H1 (cell line): Measurements from ENCODE around the gene MPHOSPH10. TPM values are rescaled to one million over a fixed set of nuclear protein-coding genes. Genes with fewer than 3 reads are reported as not detected.

Source experiments
- CTCF ChIA-PET: fragments of 300-600 bp; sonication (Branson Sonifier 250); formaldehyde crosslinking; loops from one replicate; lab custom pipeline; 2021; ENCODE audit not compliant: partially characterized antibody; lab: Charles Lee
- POLR2A ChIA-PET: fragments of 300-600 bp; sonication (Branson Sonifier 250); formaldehyde crosslinking; loops from one replicate; lab custom pipeline; 2021; ENCODE audit warnings: inconsistent platforms; ENCODE audit not compliant: partially characterized antibody; lab: Charles Lee
- DNase-seq, 2 experiments: peaks; one replicate each; pipeline versions ENCODE4 v3.0.0 to v3.0.0-alpha.2; 2010 to 2022; ENCODE audit warnings: low spot score in 2 of 2, low read depth in 1 of 2, mixed read lengths in 1 of 2
- FAIRE-seq: peaks from 2 replicates; lab custom pipeline; 2011; peaks lifted over from hg19 to GRCh38; lab: Jason Lieb, UNC
- H2AFZ ChIP-seq: 2 replicates; pipeline ENCODE4 v1.8.1; 2012; ENCODE audit warnings: low read length, inconsistent platforms
- H2AK5ac ChIP-seq: 2 replicates; pipeline ENCODE4 v1.6.1; 2013; ENCODE audit warnings: low read depth, low read length
- H2BK120ac ChIP-seq: replicated peaks from 2 replicates; pipeline ENCODE3; 2013; ENCODE audit warnings: low read depth, low read length, inconsistent platforms
- H2BK12ac ChIP-seq: 2 replicates; pipeline ENCODE4 v1.6.1; 2013; ENCODE audit warnings: low read depth, low read length
- H2BK15ac ChIP-seq: 2 replicates; pipeline ENCODE4 v1.6.1; 2013; ENCODE audit warnings: low read length
- H2BK20ac ChIP-seq: 2 replicates; pipeline ENCODE4 v1.6.1; 2013; ENCODE audit warnings: low read length
- H2BK5ac ChIP-seq: 2 replicates; pipeline ENCODE4 v1.6.1; 2013; ENCODE audit warnings: low read depth, low read length
- H3K14ac ChIP-seq: 2 replicates; pipeline ENCODE4 v1.6.1; 2013; ENCODE audit warnings: inconsistent platforms; ENCODE audit not compliant: insufficient read length
- H3K18ac ChIP-seq: 2 replicates; pipeline ENCODE4 v1.6.1; 2013; ENCODE audit warnings: low read length; ENCODE audit errors: extremely low read depth
- H3K23ac ChIP-seq: 2 replicates; pipeline ENCODE4 v1.6.1; 2013; ENCODE audit warnings: inconsistent platforms; ENCODE audit not compliant: insufficient read length
- H3K23me2 ChIP-seq: 2 replicates; pipeline ENCODE4 v1.6.1; 2013; ENCODE audit warnings: low read depth, low read length
- H3K27ac ChIP-seq: 2 replicates; pipeline ENCODE4 v1.6.1; 2011; ENCODE audit warnings: low read depth, low read length, inconsistent platforms
- H3K27me3 ChIP-seq, 4 experiments: replicated peaks in 1 of 4; 1 replicate in 1 of 4; 2 replicates in 3 of 4; pipeline versions ENCODE4 v1.6.1 to v1.8.1; 2011 to 2013; ENCODE audit warnings: low read length in 3 of 4, mild to moderate bottlenecking in 3 of 4, inconsistent platforms in 2 of 4, mixed read lengths in 2 of 4, moderate library complexity in 1 of 4; ENCODE audit not compliant: control insufficient read depth in 3 of 4, insufficient read depth in 3 of 4; ENCODE audit errors: extremely low read depth in 1 of 4
- H3K36me3 ChIP-seq, 4 experiments: 2 replicates each; pipeline versions ENCODE4 v1.6.1 to v1.8.1; 2011 to 2013; ENCODE audit warnings: mild to moderate bottlenecking in 4 of 4, low read length in 3 of 4, moderate library complexity in 2 of 4, control low read depth in 1 of 4, inconsistent platforms in 1 of 4; ENCODE audit not compliant: insufficient read depth in 4 of 4, control insufficient read depth in 2 of 4
- H3K4ac ChIP-seq: replicated peaks from 2 replicates; pipeline ENCODE3; 2013; ENCODE audit warnings: low read length, low read depth, mixed read lengths, inconsistent platforms; ENCODE audit not compliant: insufficient read length
- H3K4me1 ChIP-seq, 4 experiments: replicated peaks in 1 of 4; 1 replicate in 1 of 4; 2 replicates in 3 of 4; pipeline versions ENCODE4 v1.6.1 to v1.8.1; 2011 to 2013; ENCODE audit warnings: low read length in 3 of 4, inconsistent platforms in 2 of 4, mixed read lengths in 1 of 4; ENCODE audit not compliant: insufficient read depth in 4 of 4, control insufficient read depth in 3 of 4
- H3K4me2 ChIP-seq, 2 experiments: 2 replicates each; pipeline versions ENCODE4 v1.6.1 to v1.8.1; 2011 to 2013; ENCODE audit warnings: low read depth in 2 of 2, low read length in 2 of 2, control low read depth in 1 of 2, inconsistent platforms in 1 of 2, mild to moderate bottlenecking in 1 of 2; ENCODE audit not compliant: insufficient read depth in 1 of 2
- H3K4me3 ChIP-seq, 4 experiments: fragments of 200-600, 300-600 bp in 1 of 4; sonication (generic), shearing (Covaris generic), sonication (Bioruptor Twin) in 1 of 4; 2 replicates each; pipeline versions ENCODE4 v1.5.1 to v1.8.1; 2011 to 2016; ENCODE audit warnings: low read length in 4 of 4, low read depth in 3 of 4, control low read depth in 2 of 4, inconsistent platforms in 2 of 4, mild to moderate bottlenecking in 2 of 4, mixed read lengths in 1 of 4, moderate library complexity in 1 of 4; ENCODE audit not compliant: insufficient read depth in 2 of 4; ENCODE audit errors: extremely low read depth in 1 of 4
- H3K56ac ChIP-seq: replicated peaks from 2 replicates; pipeline ENCODE3; 2013; ENCODE audit warnings: low read depth, mild to moderate bottlenecking, mixed read lengths, low read length, inconsistent platforms; ENCODE audit not compliant: insufficient read length
- H3K79me1 ChIP-seq: 2 replicates; pipeline ENCODE4 v1.6.1; 2013; ENCODE audit warnings: low read depth, low read length, control low read depth
- H3K79me2 ChIP-seq, 2 experiments: 2 replicates each; pipeline versions ENCODE4 v1.6.1 to v1.8.1; 2012 to 2013; ENCODE audit warnings: low read length in 2 of 2, mild to moderate bottlenecking in 2 of 2, inconsistent platforms in 1 of 2; ENCODE audit not compliant: insufficient read depth in 2 of 2, control insufficient read depth in 1 of 2
- H3K9ac ChIP-seq, 4 experiments: replicated peaks in 1 of 4; 1 replicate in 1 of 4; 2 replicates in 3 of 4; pipeline versions ENCODE4 v1.6.1 to v1.8.1; 2011 to 2013; ENCODE audit warnings: low read depth in 3 of 4, low read length in 3 of 4, control low read depth in 2 of 4, mild to moderate bottlenecking in 2 of 4, moderate library complexity in 2 of 4, inconsistent platforms in 1 of 4; ENCODE audit errors: extremely low read depth in 1 of 4
- H3K9me3 ChIP-seq, 2 experiments: 2 replicates each; pipeline versions ENCODE4 v1.6.1 to v1.8.1; 2012 to 2013; ENCODE audit warnings: mild to moderate bottlenecking in 2 of 2, moderate library complexity in 2 of 2, control low read depth in 1 of 2, inconsistent platforms in 1 of 2, low read depth in 1 of 2, low read length in 1 of 2, mixed read lengths in 1 of 2; ENCODE audit not compliant: insufficient read depth in 2 of 2
- H4K20me1 ChIP-seq, 2 experiments: replicated peaks in 1 of 2; 2 replicates each; pipeline versions ENCODE3 to v1.8.1; 2011 to 2013; ENCODE audit warnings: inconsistent platforms in 2 of 2, low read length in 2 of 2, mild to moderate bottlenecking in 1 of 2; ENCODE audit not compliant: insufficient read depth in 2 of 2, control insufficient read depth in 1 of 2
- H4K5ac ChIP-seq: 2 replicates; pipeline ENCODE4 v1.6.1; 2013; ENCODE audit warnings: low read length, low read depth, mixed read lengths, inconsistent platforms; ENCODE audit not compliant: insufficient read length
- H4K8ac ChIP-seq: 2 replicates; pipeline ENCODE4 v1.8.0; 2013; ENCODE audit warnings: mild to moderate bottlenecking, moderate library complexity, low read length, inconsistent platforms; ENCODE audit not compliant: insufficient read depth; ENCODE audit errors: extremely low read depth
- H4K91ac ChIP-seq: replicated peaks from 2 replicates; pipeline ENCODE3; 2013; ENCODE audit warnings: low read length, mixed read lengths, inconsistent platforms; ENCODE audit not compliant: insufficient read length
- CREB1 ChIP-seq: IDR thresholded peaks from 2 replicates; pipeline ENCODE4 v1.6.1; 2012; ENCODE audit warnings: inconsistent platforms
- E2F6 ChIP-seq: IDR thresholded peaks from 2 replicates; pipeline ENCODE4 v1.6.1; 2012; ENCODE audit warnings: inconsistent platforms
- EP300 ChIP-seq, 2 experiments: IDR thresholded peaks; 1 replicate in 1 of 2; 2 replicates in 1 of 2; pipeline ENCODE4 v1.6.1; 2011 to 2012; ENCODE audit warnings: low read depth in 2 of 2, low read length in 2 of 2, mild to moderate bottlenecking in 2 of 2, borderline replicate concordance in 1 of 2, inconsistent platforms in 1 of 2, moderate library complexity in 1 of 2
- GABPA ChIP-seq: IDR thresholded peaks from 2 replicates; pipeline ENCODE4 v1.6.1; 2011; ENCODE audit warnings: mild to moderate bottlenecking, low read length, moderate library complexity, borderline replicate concordance; ENCODE audit not compliant: insufficient read depth
- MAFK ChIP-seq: IDR thresholded peaks from 2 replicates; pipeline ENCODE4 v1.6.1; 2012; ENCODE audit warnings: low read depth, mild to moderate bottlenecking, improper control_type of control experiment, low read length
- NANOG ChIP-seq: IDR thresholded peaks from 2 replicates; pipeline ENCODE4 v1.6.1; 2011; ENCODE audit warnings: low read length, low read depth, mild to moderate bottlenecking, inconsistent platforms; ENCODE audit not compliant: insufficient read depth, poor library complexity, severe bottlenecking
- RAD21 ChIP-seq, 2 experiments: IDR thresholded peaks in 1 of 2; conservative IDR thresholded peaks in 1 of 2; 2 replicates each; pipeline ENCODE4 v1.6.1; 2011; ENCODE audit warnings: low read depth in 2 of 2, low read length in 2 of 2, improper control_type of control experiment in 1 of 2, inconsistent platforms in 1 of 2, mild to moderate bottlenecking in 1 of 2, moderate library complexity in 1 of 2
- RBBP5 ChIP-seq: IDR thresholded peaks from 2 replicates; pipeline ENCODE4 v1.7.1; 2012; ENCODE audit warnings: low read depth, mild to moderate bottlenecking, inconsistent platforms, low read length, moderate library complexity, borderline replicate concordance
- RXRA ChIP-seq: IDR thresholded peaks from 2 replicates; pipeline ENCODE4 v1.6.1; 2011; ENCODE audit warnings: low read depth, mild to moderate bottlenecking, low read length, moderate library complexity; ENCODE audit not compliant: insufficient read depth
- SIX5 ChIP-seq: IDR thresholded peaks from 2 replicates; pipeline ENCODE4 v1.6.1; 2011; ENCODE audit warnings: mild to moderate bottlenecking, low read depth, low read length
- WGBS, 2 experiments: shearing (Covaris generic) in 1 of 2; methylation state at CpG; one replicate each; pipeline versions ENCODE4 v1.1.6 to v1.1.7; 2013 to 2015; ENCODE audit warnings: low lambda C conversion rate in 2 of 2, mixed read lengths in 2 of 2, inconsistent platforms in 1 of 2, low coverage in 1 of 2, missing lambda C conversion rate in 1 of 2; ENCODE audit not compliant: insufficient replicate concordance in 2 of 2, insufficient coverage in 1 of 2, insufficient read length in 1 of 2; ENCODE audit errors: extremely low coverage in 1 of 2, missing lambda C conversion rate in 1 of 2; 5-methylcytosine and 5-hydroxymethylcytosine counted together
- polyA plus RNA-seq, 7 experiments: library from polyadenylated mRNA; depleted of rRNA in 3 of 7; stranded (reverse) in 5 of 7; unstranded in 2 of 7; fragments of >200 nt in 5 of 7; fragments of 200-250 nt in 2 of 7; gene quantifications; 1 replicate in 5 of 7; 2 replicates in 1 of 7; 4 replicates in 1 of 7; pipeline versions ENCODE4 v1.2.1 to v1.2.3, GENCODE V29; 2011 to 2013; ENCODE audit warnings: missing spikeins in 2 of 7, mixed read lengths in 2 of 7
- total RNA-seq: library from RNA; stranded (reverse); fragmentation: NEBNext Ultra II Directional; extraction: Animal tissue kit (Norgen Biotek cat#: 25700); gene quantifications from 2 replicates; pipeline ENCODE4 v1.2.1, GENCODE V29; 2021

Gene MPHOSPH10
- total and polyA plus RNA-seq, 2 of the 8 experiments (the other 6 are each of a cell fraction or from before 2014, with no cell fraction given), result 4.5 to 39.1 TPM

GRCh38 chr2:71120195-71120594 is 10.2 kb upstream of the MPHOSPH10 start:
- Histone ChIP-seq H2BK15ac (no peak overlapping the region), H2BK5ac (no peak overlapping the region), H3K4me3 (no peak overlapping the region), H2AFZ (no peak overlapping the region), H3K23ac (no peak overlapping the region), H3K56ac (no peak overlapping the region), H3K9me3 (no peaks in the 10 kb centered on the region), H4K20me1 (peaks cover 4 to 6% of the 10 kb centered on the region in 2 experiments), H2BK12ac (no peak overlapping the region), H4K5ac (no peak overlapping the region), H2BK20ac (no peak overlapping the region), H3K23me2 (no peaks in the 10 kb centered on the region), H3K4me1 (no peaks in the 10 kb centered on the region; a peak in 1 of 7 replicates), H3K79me1 (no peaks in the 10 kb centered on the region), H3K79me2 (no peaks in the 10 kb centered on the region), H3K4ac (no peak overlapping the region), H3K4me2 (no peak overlapping the region), H3K18ac (no peak overlapping the region), H4K8ac (no peak overlapping the region), H3K14ac (no peak overlapping the region), H2BK120ac (no peak overlapping the region), H2AK5ac (no peak overlapping the region), H3K27me3 (no peaks in the 10 kb centered on the region), H3K27ac (no peak overlapping the region), H3K9ac (no peak overlapping the region), H4K91ac (no peak overlapping the region), H3K36me3 (peaks cover 2 to 12% (median 6%) of the 10 kb centered on the region in 4 experiments; a peak in 5 of 8 replicates)
- TF ChIP-seq NANOG, result no peak
- TF ChIP-seq MAFK, result no peak
- TF ChIP-seq SIX5, result no peak
- TF ChIP-seq RXRA, result no peak
- TF ChIP-seq GABPA, result no peak
- TF ChIP-seq EP300 (IDR thresholded peaks at IDR 0.05; ENCODE audit: borderline replicate concordance in 1 of 2, low read depth in 2 of 2, low read length in 2 of 2), result no peak
- TF ChIP-seq RBBP5, result no peak
- TF ChIP-seq CREB1, result no peak
- no peak for TF ChIP-seq RAD21 (IDR thresholded peaks at IDR 0.05 in 1 of 2, conservative IDR thresholded peaks at IDR 0.05 in 1 of 2; ENCODE audit: low read depth in 2 of 2, low read length in 2 of 2)
- TF ChIP-seq E2F6, result no peak
- ChIA-PET CTCF (interaction anchor here (1.3 to 2.6 kb wide), 4 partner anchors 10 to 49 kb away, joined by 4 to 12 read pairs (median 6); no protein-coding TSS in a partner anchor), POLR2A (interaction anchor here (2.5 to 4.2 kb wide), 2 partner anchors 10 to 20 kb away, joined by 6 to 17 read pairs; partner anchors contain the start of genes MCEE and MPHOSPH10)
- FAIRE-seq (no peak), DNase-seq (no peak)
- WGBS, 2 experiments, result 94% methylated on average over 6 of the region's 6 CpGs; no CpG with 5 or more reads in 1 of the 2 experiments
